CD4-positive, alpha-beta T cell treated with Interleukin-6 at 100 ng/mL for 8 hours (primary cell): ENCODE measurements around the gene GPANK1.

Experiments
- DNase-seq: peaks from one replicate; pipeline ENCODE4 v3.0.0-alpha.2; 2020; ENCODE audit warnings: mixed read lengths, low spot score

GPANK1 gene

DNA sequence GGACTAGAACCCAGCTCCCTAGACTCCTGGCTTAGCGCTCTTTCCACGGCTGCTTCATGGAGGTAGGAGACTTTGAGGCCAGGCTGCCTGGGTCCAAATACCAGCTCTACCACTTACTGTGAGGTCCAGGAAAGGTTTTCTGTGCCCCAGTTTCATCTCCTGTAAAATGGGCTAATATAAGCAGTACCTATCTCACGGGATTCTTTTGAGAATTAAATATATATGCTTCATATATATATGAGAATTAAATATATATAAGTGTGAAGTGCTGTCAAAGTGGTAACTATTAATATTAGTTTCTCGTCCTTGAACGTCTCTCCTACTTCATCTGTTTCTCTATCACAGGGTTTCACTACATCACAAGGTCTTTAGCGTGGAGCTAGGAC lies 26.3 kb upstream of the GPANK1 start:
- DNase-seq = no peak

DNA sequence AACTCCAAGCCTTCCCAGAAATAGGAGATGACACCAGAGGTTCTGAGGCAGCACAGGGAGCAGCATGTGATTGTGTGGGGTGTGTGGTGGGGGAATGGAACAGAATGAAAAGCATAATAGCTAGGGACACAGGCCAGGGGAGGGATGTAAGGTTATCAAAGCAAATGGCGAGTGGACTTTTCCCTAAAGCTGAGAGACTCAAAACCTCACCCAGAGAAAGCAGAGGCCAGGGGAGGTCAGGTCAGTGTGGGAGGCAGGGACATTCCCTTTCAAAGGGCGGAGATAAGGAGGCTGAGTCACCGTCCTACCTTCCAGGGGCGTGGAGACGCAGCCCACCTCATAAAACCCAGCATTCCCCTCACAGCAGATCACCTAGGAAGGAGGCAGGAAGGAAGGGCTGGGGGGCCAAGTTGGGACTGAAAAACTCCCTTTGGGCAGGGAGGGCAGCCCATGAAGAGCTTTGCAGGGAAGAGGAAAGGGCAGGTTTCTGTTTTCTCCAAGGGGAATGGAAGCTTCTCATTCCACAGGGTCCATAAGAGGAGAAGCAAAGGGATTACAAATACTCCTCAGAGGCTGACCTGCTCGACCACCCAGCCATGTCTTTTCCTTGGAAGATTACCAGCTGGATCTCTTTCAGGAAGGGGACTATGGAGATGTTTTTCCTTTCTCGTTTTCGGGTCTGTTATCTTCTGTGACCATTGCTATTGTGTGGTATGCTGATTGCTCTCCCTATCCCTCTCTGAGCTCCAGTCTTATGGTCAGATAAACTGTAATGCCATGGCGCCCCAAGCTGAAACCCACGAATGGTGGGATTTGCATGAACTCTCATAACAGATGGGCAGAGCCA lies 25.7 kb upstream of the GPANK1 start:
- no peak for DNase-seq

DNA sequence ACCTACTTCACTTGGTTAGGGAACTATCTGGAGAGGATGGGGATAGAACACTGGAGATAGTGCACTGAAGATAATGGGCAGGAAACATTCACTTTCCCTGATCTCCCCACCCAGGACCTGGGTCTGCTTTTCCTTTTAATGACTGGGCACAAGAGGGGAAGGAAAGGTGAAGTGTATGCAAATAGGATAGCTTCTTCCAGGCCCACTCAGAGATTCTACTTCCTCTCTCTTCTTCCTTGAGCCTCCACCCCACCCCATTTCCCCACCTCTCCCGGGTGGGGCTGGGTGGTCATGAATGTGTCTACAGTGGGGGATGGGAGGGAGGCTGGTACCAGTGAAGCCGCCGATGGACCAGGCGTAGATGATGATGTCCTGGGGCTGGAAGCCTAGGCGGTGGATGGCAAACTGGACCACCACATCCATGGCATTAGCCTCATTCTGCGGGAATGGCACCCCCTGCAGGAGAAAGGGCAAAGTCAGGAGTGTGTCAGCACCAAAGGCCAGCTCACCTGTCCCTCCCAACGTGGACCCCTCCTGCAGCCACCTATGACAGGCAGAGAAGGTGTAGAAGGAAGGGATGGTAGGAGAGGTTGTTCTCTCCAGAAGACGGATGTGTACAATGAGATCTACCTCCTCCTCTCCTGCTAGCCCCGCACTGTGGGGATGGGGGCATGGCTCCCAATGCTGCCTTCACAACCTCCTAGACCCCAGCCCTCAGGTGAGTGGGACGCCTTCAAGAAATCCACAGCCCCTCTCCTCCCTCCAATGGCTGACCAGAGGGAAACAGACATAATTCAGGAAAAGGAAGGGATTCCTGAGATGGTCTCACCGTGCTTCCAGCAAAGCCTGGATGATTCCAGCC lies 24.7 kb upstream of the GPANK1 start:
- DNase-seq = no peak

- DNase-seq = no peak
Measured at GRCh38 chr6:31687860-31688693, 23.3 kb upstream of the GPANK1 start.

GRCh38 chr6:31687321-31687720 lies 22.5 kb upstream of the GPANK1 start:
- DNase-seq = no peak

DNA sequence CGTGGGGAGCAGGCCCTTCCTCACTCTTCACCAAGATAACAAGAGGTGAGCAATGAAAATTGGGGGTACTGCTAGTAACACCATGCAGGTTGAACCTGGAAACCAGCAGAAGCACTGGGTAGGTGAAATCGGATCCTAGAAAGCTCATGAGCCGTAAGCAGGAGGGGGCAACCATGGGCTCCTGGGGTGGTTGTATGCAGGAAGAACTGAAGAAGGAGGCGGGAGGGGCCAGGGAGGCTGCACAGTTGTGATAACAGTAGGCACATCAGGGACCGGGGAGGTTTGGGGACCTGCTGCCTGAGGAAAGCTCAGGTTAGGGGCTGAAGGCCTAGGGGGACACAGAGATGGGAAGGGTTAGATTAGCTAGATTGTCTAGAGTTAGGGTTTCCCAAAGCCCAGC lies 21.7 kb upstream of the GPANK1 start:
- DNase-seq = no peak

DNA sequence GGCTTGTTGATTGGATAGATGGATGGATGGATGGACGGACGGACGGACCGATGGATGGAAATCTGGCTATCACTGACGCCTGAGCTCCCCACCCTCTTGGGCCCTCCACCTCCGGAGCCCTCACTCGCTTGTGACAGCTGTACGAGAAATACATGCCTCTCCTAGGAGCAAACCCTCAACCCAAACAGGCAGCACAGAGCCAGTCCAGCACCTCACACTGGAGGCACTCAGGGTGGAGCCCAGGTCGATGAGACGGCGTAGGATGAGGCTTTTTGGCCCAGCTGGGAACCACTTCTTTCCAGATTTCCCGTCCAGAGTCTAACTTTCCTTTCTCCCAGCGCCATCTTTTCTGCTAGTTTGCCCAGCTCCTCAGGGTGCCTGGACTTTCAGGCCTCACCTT lies 18.8 kb upstream of the GPANK1 start:
- DNase-seq = no peak

GRCh38 chr6:31681135-31681671 lies 16.4 kb upstream of the GPANK1 start:
- peak; percentile 22 for DNase-seq

GRCh38 chr6:31680226-31681134 lies 15.7 kb upstream of the GPANK1 start, which contains the start of gene LY6G5C:
LY6G5C (minus strand) TSS chr6:31681067; CDS start chr6:31680373, 694 bp downstream.
- peak; percentile 75 for DNase-seq

GRCh38 chr6:31677955-31678354 lies 13.2 kb upstream of the GPANK1 start:
- DNase-seq = no peak

- no peak for DNase-seq
Measured at GRCh38 chr6:31676904-31677303, 12.1 kb upstream of the GPANK1 start.

- no peak for DNase-seq
Measured at GRCh38 chr6:31676322-31676903, 11.6 kb upstream of the GPANK1 start.

- no peak for DNase-seq
Measured at GRCh38 chr6:31669676-31670075, 4.9 kb upstream of the GPANK1 start, which contains the start of gene LY6G5B. LY6G5B (plus strand) TSS chr6:31669976; CDS start chr6:31670951, 975 bp downstream.

GRCh38 chr6:31666337-31666965 lies 1.7 kb upstream of the GPANK1 start:
- no peak for DNase-seq

DNA sequence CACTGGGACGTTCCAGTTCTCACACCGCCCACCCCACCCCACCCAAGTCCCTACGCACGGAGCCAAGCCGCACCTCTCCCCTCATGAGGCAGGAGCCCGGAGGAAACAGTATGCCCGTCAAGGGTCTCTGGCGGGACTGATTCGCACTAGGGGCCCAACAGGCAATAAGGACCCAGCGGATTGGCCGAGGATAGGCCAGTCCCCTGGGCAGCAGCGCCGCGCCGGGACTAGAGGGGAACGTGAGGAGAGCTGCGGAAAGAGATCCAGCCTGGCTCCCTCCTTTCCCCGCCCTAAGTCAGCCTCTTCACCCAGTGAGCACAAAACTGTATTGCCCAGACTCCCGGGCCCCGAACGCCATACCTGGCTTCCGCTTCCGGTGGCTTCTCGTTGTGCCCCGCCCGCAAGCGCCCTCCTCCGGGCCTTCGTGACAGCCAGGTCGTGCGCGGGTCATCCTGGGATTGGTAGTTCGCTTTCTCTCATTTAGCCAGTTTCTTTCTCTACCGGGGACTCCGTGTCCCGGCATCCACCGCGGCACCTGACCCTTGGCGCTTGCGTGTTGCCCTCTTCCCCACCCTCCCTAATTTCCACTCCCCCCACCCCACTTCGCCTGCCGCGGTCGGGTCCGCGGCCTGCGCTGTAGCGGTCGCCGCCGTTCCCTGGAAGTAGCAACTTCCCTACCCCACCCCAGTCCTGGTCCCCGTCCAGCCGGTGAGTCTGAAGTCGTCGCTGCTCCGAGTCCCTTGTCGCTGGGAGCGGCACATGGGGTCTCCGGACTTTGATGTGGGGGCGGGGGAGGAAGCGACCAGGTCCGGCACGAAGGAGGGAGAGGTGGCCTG lies 922 bp upstream of the GPANK1 start, which contains the start of gene CSNK2B:
CSNK2B (plus strand) TSS at position 580 of the 836 bp plus-strand sequence. CDS start 752 bp downstream, outside the sequence.
- peak; percentile 98 for DNase-seq

DNA sequence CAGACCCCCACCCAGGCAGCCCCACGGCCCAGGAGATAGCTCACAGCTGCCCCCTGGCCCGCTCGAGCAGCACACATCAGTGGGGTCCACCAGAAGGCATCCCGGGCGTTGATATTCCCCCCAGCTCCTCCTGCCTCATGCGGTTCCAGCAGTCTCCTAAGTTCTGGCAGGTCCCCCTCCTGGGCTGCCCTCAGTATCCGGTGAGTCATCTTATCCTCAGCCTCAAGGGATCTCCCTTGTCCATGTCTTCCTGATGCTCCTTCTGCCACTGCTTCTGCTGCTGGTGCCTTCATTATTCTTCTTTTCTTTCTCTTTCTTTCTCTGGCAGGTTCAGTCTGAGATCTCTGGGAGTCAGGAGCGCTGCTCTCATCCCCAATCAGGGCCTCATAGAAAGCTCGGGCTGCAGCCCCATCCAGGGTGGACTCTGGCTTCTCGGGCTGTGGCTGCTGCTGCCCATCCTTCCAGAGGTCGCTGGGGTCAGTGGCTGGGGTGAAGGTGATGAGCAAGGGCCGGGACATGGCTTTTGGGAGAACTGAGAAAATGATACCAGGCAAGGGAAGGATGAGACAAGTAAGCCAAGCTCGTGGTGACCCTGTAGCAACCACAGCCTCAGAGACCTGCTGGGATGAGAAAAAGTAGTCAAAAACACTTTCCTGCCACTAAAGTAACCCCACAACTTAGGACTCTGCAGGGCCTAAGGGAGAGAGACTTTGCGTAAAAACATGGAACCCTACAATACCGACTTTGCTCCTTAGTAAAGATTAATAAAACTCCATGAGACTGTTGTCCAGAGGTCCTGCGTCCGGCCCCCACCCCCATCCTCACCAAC lies 622 bp downstream of the GPANK1 start:
- no peak for DNase-seq

GRCh38 chr6:31663126-31663960 lies 1.5 kb downstream of the GPANK1 start:
- DNase-seq = no peak
